Measurements from ENCODE around the gene SYT1. TPM values are rescaled to one million over a fixed set of nuclear protein-coding genes. Genes with fewer than 3 reads are reported as not detected.

The SYT1 gene
- total and polyA plus RNA-seq, 2 of the 8 experiments (the other 6 are each of a cell fraction or from before 2014, with no cell fraction given) = 11.0 to 34.6 TPM

DNA sequence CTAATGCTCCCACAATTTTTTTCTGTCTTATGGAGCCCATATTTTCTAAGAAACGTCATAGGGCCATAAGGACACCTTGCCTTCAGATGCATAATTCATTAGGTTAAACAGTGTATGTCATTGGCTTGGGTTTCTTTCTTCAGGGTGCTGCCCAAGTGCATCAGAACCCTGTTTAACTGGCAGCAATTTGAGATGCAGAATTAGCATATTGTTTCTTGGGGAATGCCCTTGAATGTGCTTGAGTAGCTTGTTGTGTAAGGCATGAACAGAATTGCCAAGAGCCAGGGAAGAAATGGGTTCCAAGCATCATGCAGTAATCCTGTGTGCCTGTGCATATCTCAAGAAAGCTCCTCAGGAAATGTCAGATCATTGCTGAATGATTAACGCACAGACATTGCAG lies 277.2 kb downstream of the SYT1 start:
- POLR2A ChIA-PET (ENCODE audit: partially characterized antibody) = interaction anchor here (1.3 kb wide), 1 partner anchor 9 kb away, joined by 3 read pairs; no protein-coding TSS in a partner anchor
- no peak overlapping the region for H3K23ac ChIP-seq (ENCODE audit: insufficient read length)
- H3K56ac ChIP-seq (replicated peaks; ENCODE audit: insufficient read length, low read depth, low read length) = no peak overlapping the region
- H3K79me1 ChIP-seq (ENCODE audit: low read depth, low read length) = no peaks in the 10 kb centered on the region; the same call in 1 of the 2 replicates
- H3K4me1 ChIP-seq (replicated peaks in 1 of 4; ENCODE audit: control insufficient read depth in 3 of 4, insufficient read depth in 4 of 4, low read length in 3 of 4) = no peaks in the 10 kb centered on the region
- CTCF ChIA-PET (ENCODE audit: partially characterized antibody) = interaction anchor here (0.6 to 2.4 kb wide), 2 partner anchors 10 to 210 kb away, joined by 5 to 9 read pairs; no protein-coding TSS in a partner anchor
- no peak overlapping the region for H3K14ac ChIP-seq (ENCODE audit: insufficient read length)
- 93% methylated on average over 2 of the region's 2 CpGs; no CpG with 5 or more reads in 1 of the 2 experiments for WGBS, 2 experiments (ENCODE audit: extremely low coverage in 1 of 2, insufficient coverage in 1 of 2, insufficient read length in 1 of 2, insufficient replicate concordance in 2 of 2, low coverage in 1 of 2, low lambda C conversion rate in 2 of 2, missing lambda C conversion rate in 1 of 2)
- no peak overlapping the region for H3K4ac ChIP-seq (replicated peaks; ENCODE audit: insufficient read length, low read depth, low read length)
- H2AFZ ChIP-seq (ENCODE audit: low read length) = no peak overlapping the region
- no peak overlapping the region for H2BK15ac ChIP-seq (ENCODE audit: low read length)
- H3K36me3 ChIP-seq (ENCODE audit: control insufficient read depth in 2 of 4, insufficient read depth in 4 of 4, low read length in 3 of 4) = no peaks in the 10 kb centered on the region
- DNase-seq (ENCODE audit: low read depth in 1 of 2, low spot score in 2 of 2) = no peak
- H2BK5ac ChIP-seq (ENCODE audit: low read depth, low read length) = no peak overlapping the region
- TF ChIP-seq CBX5 (IDR thresholded peaks at IDR 0.05; ENCODE audit: low read depth, low read length) (no peak), HDAC2 (IDR thresholded peaks at IDR 0.05; ENCODE audit: borderline replicate concordance in 1 of 2, low read depth in 2 of 2, low read length in 2 of 2) (no peak), CHD2 (IDR thresholded peaks at IDR 0.05; ENCODE audit: low read length) (no peak), RAD21 (IDR thresholded peaks at IDR 0.05 in 1 of 2, conservative IDR thresholded peaks at IDR 0.05 in 1 of 2; ENCODE audit: low read depth in 2 of 2, low read length in 2 of 2) (no peak), BCL11A (IDR thresholded peaks at IDR 0.05; ENCODE audit: low read depth in 2 of 2, low read length in 2 of 2) (no peak), CREB1 (IDR thresholded peaks at IDR 0.05) (no peak)
- TF ChIP-seq, protein P1, sequence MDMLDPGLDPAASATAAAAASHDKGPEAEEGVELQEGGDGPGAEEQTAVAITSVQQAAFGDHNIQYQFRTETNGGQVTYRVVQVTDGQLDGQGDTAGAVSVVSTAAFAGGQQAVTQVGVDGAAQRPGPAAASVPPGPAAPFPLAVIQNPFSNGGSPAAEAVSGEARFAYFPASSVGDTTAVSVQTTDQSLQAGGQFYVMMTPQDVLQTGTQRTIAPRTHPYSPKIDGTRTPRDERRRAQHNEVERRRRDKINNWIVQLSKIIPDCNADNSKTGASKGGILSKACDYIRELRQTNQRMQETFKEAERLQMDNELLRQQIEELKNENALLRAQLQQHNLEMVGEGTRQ (IDR thresholded peaks at IDR 0.05; ENCODE audit: low read length) = no peak
- H3K9ac ChIP-seq (replicated peaks in 1 of 4; ENCODE audit: extremely low read depth in 1 of 4, low read depth in 3 of 4, low read length in 3 of 4) = no peak overlapping the region
- FAIRE-seq = peak; percentile 45
- no peaks in the 10 kb centered on the region for H3K9me3 ChIP-seq (ENCODE audit: insufficient read depth in 2 of 2, low read depth in 1 of 2, low read length in 1 of 2)
- no peak overlapping the region for H3K27ac ChIP-seq (ENCODE audit: low read depth, low read length)
- no peak overlapping the region for H2BK120ac ChIP-seq (replicated peaks; ENCODE audit: low read depth, low read length)
- H3K18ac ChIP-seq (ENCODE audit: extremely low read depth, low read length) = no peak overlapping the region
- H2BK20ac ChIP-seq (ENCODE audit: low read length) = no peak overlapping the region
- no peaks in the 10 kb centered on the region for H3K23me2 ChIP-seq (ENCODE audit: low read depth, low read length)
- H4K20me1 ChIP-seq (replicated peaks in 1 of 2; ENCODE audit: control insufficient read depth in 1 of 2, insufficient read depth in 2 of 2, low read length in 2 of 2) = no peaks in the 10 kb centered on the region
- H4K91ac ChIP-seq (replicated peaks; ENCODE audit: insufficient read length, low read length) = no peak overlapping the region
- H2BK12ac ChIP-seq (ENCODE audit: low read depth, low read length) = no peak overlapping the region
- H3K4me2 ChIP-seq (ENCODE audit: insufficient read depth in 1 of 2, low read depth in 2 of 2, low read length in 2 of 2) = no peak overlapping the region
- no peaks in the 10 kb centered on the region for H3K27me3 ChIP-seq (replicated peaks in 1 of 4; ENCODE audit: control insufficient read depth in 3 of 4, extremely low read depth in 1 of 4, insufficient read depth in 3 of 4, low read length in 3 of 4)
- H3K4me3 ChIP-seq (ENCODE audit: extremely low read depth in 1 of 4, insufficient read depth in 2 of 4, low read depth in 3 of 4, low read length in 4 of 4) = no peak overlapping the region
- H4K5ac ChIP-seq (ENCODE audit: insufficient read length, low read depth, low read length) = no peak overlapping the region
- no peak overlapping the region for H2AK5ac ChIP-seq (ENCODE audit: low read depth, low read length)
- H3K79me2 ChIP-seq (ENCODE audit: control insufficient read depth in 1 of 2, insufficient read depth in 2 of 2, low read length in 2 of 2) = no peaks in the 10 kb centered on the region
- no peak overlapping the region for H4K8ac ChIP-seq (ENCODE audit: extremely low read depth, insufficient read depth, low read length)

Measured in H1 (cell line).